Measurements from ENCODE around the gene PHACTR2.

- TF ChIP-seq MAX (IDR thresholded peaks at IDR 0.05) (no peak), CTCF (IDR thresholded peaks at IDR 0.05 in 2 of 3, conservative IDR thresholded peaks at IDR 0.05 in 1 of 3; ENCODE audit: borderline replicate concordance in 1 of 3, insufficient read depth in 1 of 3, low read depth in 2 of 3, low read length in 2 of 3) (no peak), CEBPB (IDR thresholded peaks at IDR 0.05; ENCODE audit: low read depth) (no peak), POLR2A (IDR thresholded peaks at IDR 0.05; ENCODE audit: borderline replicate concordance, extremely low read depth, insufficient read depth, insufficient read length) (no peak), TCF7L2 (IDR thresholded peaks at IDR 0.05; ENCODE audit: borderline replicate concordance, extremely low read depth, insufficient read depth, insufficient read length) (no peak), REST (IDR thresholded peaks at IDR 0.05; ENCODE audit: low read depth) (no peak), JUND (IDR thresholded peaks at IDR 0.05) (no peak), EZH2phosphoT487 (IDR thresholded peaks at IDR 0.05; ENCODE audit: borderline replicate concordance) (no peak), SP1 (IDR thresholded peaks at IDR 0.05; ENCODE audit: low read depth) (no peak), EZH2 (IDR thresholded peaks at IDR 0.05) (no peak), YY1 (IDR thresholded peaks at IDR 0.05; ENCODE audit: extremely low read depth, insufficient replicate concordance, low read depth, low read length) (no peak), ELF1 (IDR thresholded peaks at IDR 0.05; ENCODE audit: borderline replicate concordance, low read depth) (no peak), ATF3 (IDR thresholded peaks at IDR 0.05) (no peak)
These were observed 22.2 kb upstream of the PHACTR2 start for GRCh38 chr6:143655541-143655940.
